Erythroblast (primary cell): Measurements from ENCODE around the gene RTP3.

ENCODE experiments used
- GATA1 ChIP-seq: IDR thresholded peaks from 2 replicates; pipeline ENCODE4 v1.6.1; 2011; ENCODE audit warnings: low read depth, mild to moderate bottlenecking, control low read depth, low read length, moderate library complexity
- POLR2A ChIP-seq: IDR thresholded peaks from 2 replicates; pipeline ENCODE4 v1.6.1; 2011; ENCODE audit warnings: mild to moderate bottlenecking, low read length

- TF ChIP-seq POLR2A (no peak), GATA1 (no peak)
These were observed 32.6 kb upstream of the RTP3 start for GRCh38 chr3:46465196-46465520.
